Muscle of back (tissue), 11 donors: ENCODE results near the gene KIFC1. TPM values are rescaled to one million over a fixed set of nuclear protein-coding genes. Genes with fewer than 3 reads are reported as not detected.
"Not testable (repeated sequence)": the region's sequence is repeated elsewhere in the genome, so short reads cannot be mapped to it uniquely, and the experiment has no call there.

Experiments used
- DNase-seq, 3 donors: peaks; one replicate each; pipeline versions ENCODE4 v3.0.0 to v3.0.0-alpha.2; 2013
- polyA plus RNA-seq, 10 donors: library from polyadenylated mRNA; unstranded; fragments of 120-200 nt; gene quantifications; one replicate each; pipeline ENCODE4 v1.2.1, GENCODE V29; 2013; ENCODE audit not compliant: insufficient read length in 10 of 10

Gene KIFC1
- polyA plus RNA-seq, 10 donors, result 16.1 to 30.2 (median 21.4) TPM

GRCh38 chr6:33373960-33374910, 17.4 kb upstream of the KIFC1 start:
- DNase-seq, result peak in 1 of 3 donors; percentile 5

DNA sequence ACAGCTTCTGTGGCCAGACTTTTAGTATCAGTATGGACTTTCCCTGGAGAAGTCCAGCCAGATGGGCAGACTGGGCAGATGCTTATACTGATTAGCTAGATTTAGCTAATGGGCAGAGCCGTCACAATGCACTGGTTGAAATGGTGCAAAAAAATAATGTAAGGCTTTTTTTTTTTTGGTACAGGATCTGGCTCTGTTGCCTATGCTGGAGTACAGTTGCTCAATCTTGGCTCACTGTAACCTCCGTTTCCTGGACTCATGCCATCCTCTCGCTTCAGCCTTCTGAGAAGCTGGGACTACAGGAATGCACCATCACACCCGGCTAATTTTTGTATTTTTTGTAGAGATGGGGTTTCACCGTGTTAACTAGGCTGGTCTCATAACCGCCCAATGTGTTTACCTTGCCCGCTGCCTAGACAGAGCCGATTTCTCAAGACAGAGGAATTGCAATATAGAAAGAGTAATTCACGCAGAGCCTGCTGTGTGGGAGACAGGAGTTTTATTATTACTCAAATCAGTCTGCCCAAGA, 16.4 kb upstream of the KIFC1 start:
- DNase-seq, result peak; percentile 84 to 94 (median 92)

GRCh38 chr6:33377171-33377570, 14.5 kb upstream of the KIFC1 start:
- peak in 2 of 3 donors; percentile 40 to 57 for DNase-seq

DNA sequence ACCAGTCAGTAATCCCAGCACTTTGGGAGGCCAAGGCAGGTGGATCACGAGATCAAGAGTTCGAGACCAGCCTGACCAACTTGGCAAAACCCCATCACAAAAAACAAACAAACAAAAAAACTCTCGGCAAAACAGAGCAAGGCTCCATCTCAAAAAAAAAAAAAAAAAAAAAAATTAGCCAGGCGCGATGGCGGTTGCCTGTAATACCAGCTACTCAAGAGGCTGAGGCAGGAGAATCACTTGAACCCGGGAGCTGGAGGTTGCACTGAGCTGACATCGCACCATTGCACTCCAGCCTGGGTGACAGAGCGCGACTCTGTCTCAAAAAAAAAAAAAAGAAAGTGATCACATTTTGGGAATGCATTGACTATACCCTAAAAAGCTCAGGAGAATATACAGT, 12.4 kb upstream of the KIFC1 start:
- DNase-seq, result not testable (repeated sequence)

- no peak for DNase-seq
Measured at GRCh38 chr6:33380272-33380981, 11.2 kb upstream of the KIFC1 start.

DNA sequence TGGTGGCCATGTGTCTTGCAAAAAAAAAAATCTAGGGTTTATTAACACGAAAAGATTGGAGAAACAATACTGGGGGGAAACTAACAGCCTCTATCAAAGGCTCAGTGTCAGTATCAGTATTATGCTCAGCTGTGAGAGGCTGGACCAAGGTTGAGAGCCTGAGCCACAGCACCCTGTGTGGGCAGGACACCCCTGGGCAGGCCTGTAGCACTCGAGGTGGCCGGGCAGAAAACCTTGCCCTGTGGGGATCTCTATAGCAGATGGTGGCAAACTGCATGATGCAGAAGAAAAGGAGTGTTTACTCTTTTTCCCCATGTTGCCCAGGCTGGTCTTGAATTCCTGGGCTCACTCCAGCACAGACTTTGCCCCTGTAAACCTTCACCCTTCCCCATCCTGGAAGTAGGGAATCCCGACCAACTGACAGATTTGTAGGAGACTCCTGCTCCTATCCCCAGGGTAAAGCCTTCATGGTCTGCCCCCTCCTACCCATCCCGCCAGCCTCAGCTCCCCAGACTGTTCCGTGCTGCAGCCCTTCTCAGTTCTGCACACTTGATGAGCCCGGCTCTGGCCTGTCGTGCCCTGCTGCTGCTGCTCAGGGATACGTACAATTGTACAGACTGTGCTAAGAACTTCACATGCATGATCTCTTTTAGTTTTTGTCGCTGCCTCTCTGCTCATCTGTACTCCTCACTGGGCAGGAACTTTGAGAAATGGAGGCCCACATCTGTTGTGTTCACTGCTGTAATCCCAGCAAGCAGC, 8.0 kb upstream of the KIFC1 start:
- DNase-seq, result no peak

GRCh38 chr6:33384581-33385020, 7.0 kb upstream of the KIFC1 start:
- DNase-seq, result peak in 1 of 3 donors; percentile 50

DNA sequence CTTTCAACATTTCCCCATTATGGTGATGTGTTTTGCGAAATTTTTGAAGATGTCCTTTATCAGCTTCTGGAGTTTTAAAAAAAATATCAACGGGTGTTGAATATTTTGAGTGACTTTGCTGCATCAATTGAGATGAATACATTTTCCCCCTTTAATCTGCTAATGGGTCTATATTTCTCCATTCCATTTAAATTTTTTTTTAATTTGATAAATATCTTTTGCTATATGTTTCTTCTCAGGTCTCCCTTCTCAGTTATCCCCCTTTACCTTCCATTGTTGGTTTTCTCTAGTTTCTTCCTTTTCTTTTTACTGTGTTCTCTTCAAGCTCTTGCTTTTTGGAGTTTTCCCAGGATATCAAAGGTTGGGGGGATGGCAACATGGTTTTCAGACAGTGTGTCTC, 1.4 kb upstream of the KIFC1 start:
- DNase-seq, result no peak

GRCh38 chr6:33390767-33391277, 801 bp upstream of the KIFC1 start:
- DNase-seq, result no peak

GRCh38 chr6:33391922-33392594, 435 bp downstream of the KIFC1 start:
- peak in 1 of 3 donors; percentile 54 for DNase-seq

DNA sequence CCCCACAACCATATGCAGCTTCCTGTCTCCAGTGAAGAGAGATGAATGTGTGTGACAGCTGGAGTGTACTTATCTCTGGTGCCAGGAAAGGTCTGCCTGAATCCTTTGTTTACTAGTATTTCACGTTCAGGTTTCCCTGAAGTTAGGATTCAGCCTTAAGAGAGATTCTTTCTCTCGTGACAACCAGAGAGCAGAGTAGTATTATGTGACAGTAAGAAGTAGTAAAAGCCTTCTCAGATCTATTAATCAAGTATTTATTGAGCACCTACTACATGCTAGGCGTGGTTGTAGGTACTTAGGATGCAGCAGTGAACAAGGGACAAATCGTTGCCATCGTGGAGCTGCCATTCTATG, 949 bp downstream of the KIFC1 start:
- no peak for DNase-seq

- DNase-seq, result no peak
Measured at GRCh38 chr6:33392979-33393378, 1.4 kb downstream of the KIFC1 start.

DNA sequence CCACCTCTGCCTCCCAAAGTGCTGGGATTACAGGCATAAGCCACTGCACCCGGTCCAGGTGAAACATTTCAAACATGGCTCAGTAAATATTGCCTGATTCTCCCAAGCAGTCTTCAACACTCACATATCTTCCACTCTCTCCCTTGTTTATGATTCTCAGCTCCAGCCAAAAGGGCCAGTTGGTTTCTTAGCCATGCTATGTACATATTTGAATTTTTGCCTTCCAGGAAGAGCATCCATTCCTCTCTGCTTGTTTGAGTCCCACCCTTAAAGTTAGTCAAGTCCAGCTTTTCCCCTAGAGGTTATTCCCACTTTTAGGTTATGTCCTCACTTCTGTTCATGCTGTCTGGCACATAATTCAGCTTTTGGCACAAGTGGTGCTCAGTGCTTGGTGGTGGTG, 5.9 kb downstream of the KIFC1 start:
- no peak for DNase-seq

DNA sequence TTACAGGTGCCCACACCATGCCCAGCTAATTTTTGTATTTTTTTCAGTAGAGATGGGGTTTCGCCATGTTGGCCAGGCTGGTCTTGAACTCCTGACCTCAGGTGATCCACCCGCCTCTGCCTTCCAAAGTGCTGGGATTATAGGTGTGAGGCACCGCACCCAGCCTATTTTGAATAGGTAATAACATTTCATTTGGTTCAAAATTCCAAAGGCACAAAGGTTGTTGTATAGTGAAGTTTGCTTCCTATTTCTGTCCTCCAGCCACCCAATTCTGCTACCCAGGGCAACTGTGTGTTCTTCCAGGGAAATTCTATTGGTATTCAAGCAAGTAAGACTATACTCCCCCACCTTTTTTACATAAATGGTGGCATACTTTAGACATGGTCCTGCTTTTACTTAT, 7.0 kb downstream of the KIFC1 start:
- DNase-seq, result not testable (repeated sequence)

DNA sequence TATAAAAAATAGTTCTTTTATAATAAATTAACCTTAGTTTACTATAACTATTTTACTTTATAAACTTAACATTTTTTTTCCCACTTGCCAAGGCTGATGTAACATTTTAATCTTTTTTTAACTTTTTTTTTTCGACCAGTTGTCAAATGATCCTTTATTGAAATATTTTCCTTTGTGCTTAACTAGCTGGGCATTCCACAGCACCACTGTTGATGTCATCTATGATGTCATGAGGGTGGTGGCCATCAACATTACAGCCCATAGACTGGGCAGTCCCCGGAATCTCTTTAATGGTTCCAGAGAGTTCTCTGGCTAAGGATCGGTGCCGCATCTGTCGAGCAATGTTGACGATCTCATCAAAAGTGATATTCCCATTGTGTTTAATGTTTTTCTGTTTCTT, 8.3 kb downstream of the KIFC1 start:
- not testable (repeated sequence) for DNase-seq

DNA sequence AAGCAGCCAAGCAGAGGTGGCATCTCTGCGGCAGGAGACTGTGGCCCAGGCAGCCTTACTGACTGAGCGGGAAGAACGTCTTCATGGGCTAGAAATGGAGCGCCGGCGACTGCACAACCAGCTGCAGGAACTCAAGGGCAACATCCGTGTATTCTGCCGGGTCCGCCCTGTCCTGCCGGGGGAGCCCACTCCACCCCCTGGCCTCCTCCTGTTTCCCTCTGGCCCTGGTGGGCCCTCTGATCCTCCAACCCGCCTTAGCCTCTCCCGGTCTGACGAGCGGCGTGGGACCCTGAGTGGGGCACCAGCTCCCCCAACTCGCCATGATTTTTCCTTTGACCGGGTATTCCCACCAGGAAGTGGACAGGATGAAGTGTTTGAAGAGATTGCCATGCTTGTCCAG, 13.3 kb downstream of the KIFC1 start:
- DNase-seq, result no peak

- no peak for DNase-seq
Measured at GRCh38 chr6:33405386-33405940, 13.8 kb downstream of the KIFC1 start.

DNA sequence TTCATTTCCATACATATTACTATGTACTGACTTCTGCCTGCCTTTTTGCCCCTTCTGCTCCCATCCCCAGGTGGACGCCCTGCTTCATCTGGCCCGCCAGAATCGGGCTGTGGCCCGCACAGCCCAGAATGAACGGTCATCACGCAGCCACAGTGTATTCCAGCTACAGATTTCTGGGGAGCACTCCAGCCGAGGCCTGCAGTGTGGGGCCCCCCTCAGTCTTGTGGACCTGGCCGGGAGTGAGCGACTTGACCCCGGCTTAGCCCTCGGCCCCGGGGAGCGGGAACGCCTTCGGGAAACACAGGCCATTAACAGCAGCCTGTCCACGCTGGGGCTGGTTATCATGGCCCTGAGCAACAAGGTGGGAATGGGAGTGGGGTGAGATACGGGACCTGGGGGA, 14.5 kb downstream of the KIFC1 start:
- DNase-seq, result no peak

- peak in 1 of 3 donors; percentile 40 for DNase-seq
Measured at GRCh38 chr6:33407132-33407718, 15.6 kb downstream of the KIFC1 start.

DNA sequence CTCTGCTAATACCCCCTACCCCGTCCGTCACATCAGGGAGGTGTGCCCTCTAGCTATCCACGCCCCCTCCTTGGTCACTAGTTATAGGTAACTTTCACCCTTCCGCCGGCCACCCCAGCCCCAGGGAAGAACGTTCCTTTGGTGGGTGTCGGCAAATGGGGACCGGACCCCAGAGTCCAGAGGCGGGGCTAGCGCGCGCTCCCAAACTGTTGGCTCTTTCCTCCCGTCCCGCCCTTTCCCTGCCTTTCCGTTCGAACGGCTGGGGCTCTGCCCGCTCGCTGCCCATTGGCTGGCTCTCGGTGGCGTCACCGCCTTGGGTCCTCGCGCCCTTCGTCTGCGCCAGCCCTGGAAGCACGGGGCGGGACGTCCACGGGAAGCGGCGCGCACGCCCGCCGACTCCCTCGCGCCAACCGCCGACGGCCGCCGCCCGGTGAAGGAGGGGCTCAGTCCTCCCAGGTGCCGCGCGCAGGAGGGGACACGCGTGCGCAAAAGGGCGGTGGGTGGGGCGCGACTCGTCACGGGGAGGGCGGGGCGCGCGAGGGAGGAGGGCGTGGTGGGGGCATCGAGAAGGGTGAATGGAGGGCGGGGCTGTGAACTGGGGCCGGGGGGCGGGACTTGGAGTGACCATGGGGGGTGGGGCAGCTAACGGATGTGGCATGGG, 18.6 kb downstream of the KIFC1 start:
- peak; percentile 98 to 99 (median 98) for DNase-seq
